GM12872 (cell line): ENCODE data around the gene ECI2.

Source experiments
- CTCF ChIP-seq: IDR thresholded peaks from 3 replicates; pipeline ENCODE4 v1.5.1; 2011; ENCODE audit warnings: low read depth, mild to moderate bottlenecking, low read length, moderate library complexity; ENCODE audit not compliant: insufficient read depth

ECI2 gene

GRCh38 chr6:4162370-4162769 is 27.0 kb upstream of the ECI2 start:
- no peak for TF ChIP-seq CTCF

GRCh38 chr6:4159491-4159890 is 24.1 kb upstream of the ECI2 start:
- no peak for TF ChIP-seq CTCF

GRCh38 chr6:4157506-4157905 is 22.1 kb upstream of the ECI2 start:
- TF ChIP-seq CTCF = no peak

- peak; percentile 78 for TF ChIP-seq CTCF
Measured at GRCh38 chr6:4155848-4156466, 20.6 kb upstream of the ECI2 start.

- no peak for TF ChIP-seq CTCF
Measured at GRCh38 chr6:4153514-4153985, 18.2 kb upstream of the ECI2 start.

- no peak for TF ChIP-seq CTCF
Measured at GRCh38 chr6:4145083-4145482, 9.7 kb upstream of the ECI2 start.

GRCh38 chr6:4139272-4139671 is 3.9 kb upstream of the ECI2 start:
- no peak for TF ChIP-seq CTCF
